CD14-positive monocyte (primary cell): Measurements from ENCODE around the gene ATXN7L1. TPM values are rescaled to one million over a fixed set of nuclear protein-coding genes. Genes with fewer than 3 reads are reported as not detected.

Experiments
- DNase-seq, 3 donors: peaks; one replicate each; pipeline ENCODE4 v3.0.0-alpha.2; 2011 to 2022
- H2AFZ ChIP-seq: 2 replicates; pipeline ENCODE4 v1.6.0; 2012; ENCODE audit warnings: mild to moderate bottlenecking, low read depth, low read length, inconsistent platforms; ENCODE audit not compliant: insufficient read depth, poor library complexity, severe bottlenecking
- H3K27ac ChIP-seq, 2 donors: 1 replicate in 1 of 2; 2 replicates in 1 of 2; pipeline ENCODE4 v1.5.1; 2012 to 2013; ENCODE audit warnings: low read length in 2 of 2, control low read depth in 1 of 2, inconsistent platforms in 1 of 2, low read depth in 1 of 2, mild to moderate bottlenecking in 1 of 2
- H3K27me3 ChIP-seq, 2 donors: one replicate each; pipeline versions ENCODE4 v1.6.0 to v1.6.1; 2011 to 2013; ENCODE audit warnings: low read length in 2 of 2; ENCODE audit not compliant: control insufficient read depth in 2 of 2, insufficient read depth in 2 of 2
- H3K36me3 ChIP-seq, 2 donors: replicated peaks in 1 of 2; 1 replicate in 1 of 2; 2 replicates in 1 of 2; pipeline versions ENCODE4 v1.5.1 to v1.6.1; 2012 to 2013; ENCODE audit warnings: low read length in 2 of 2, control low read depth in 1 of 2, inconsistent platforms in 1 of 2, mild to moderate bottlenecking in 1 of 2; ENCODE audit not compliant: insufficient read depth in 2 of 2, control insufficient read depth in 1 of 2
- H3K4me1 ChIP-seq, 2 donors: 1 replicate in 1 of 2; 2 replicates in 1 of 2; pipeline versions ENCODE4 v1.5.1 to v1.6.1; 2012 to 2013; ENCODE audit warnings: low read length in 2 of 2, control low read depth in 1 of 2, inconsistent platforms in 1 of 2, mild to moderate bottlenecking in 1 of 2, moderate library complexity in 1 of 2; ENCODE audit not compliant: insufficient read depth in 2 of 2, control insufficient read depth in 1 of 2
- H3K4me2 ChIP-seq: replicated peaks from 2 replicates; pipeline ENCODE3; 2012; ENCODE audit warnings: low read length, moderate library complexity, mild to moderate bottlenecking; ENCODE audit not compliant: poor library complexity, severe bottlenecking; ENCODE audit errors: extremely low read depth
- H3K4me3 ChIP-seq, 3 experiments: fragments of 200-600 bp in 1 of 3; sonication (generic) in 1 of 3; replicated peaks in 1 of 3; 1 replicate in 2 of 3; 2 replicates in 1 of 3; pipeline ENCODE4 v1.5.1; 2011 to 2013; ENCODE audit warnings: low read length in 3 of 3, mild to moderate bottlenecking in 3 of 3, control low read depth in 2 of 3, low read depth in 2 of 3, inconsistent platforms in 1 of 3, moderate library complexity in 1 of 3
- H3K79me2 ChIP-seq: 2 replicates; pipeline ENCODE4 v1.6.0; 2012; ENCODE audit warnings: mild to moderate bottlenecking, control low read depth, inconsistent platforms, low read length, moderate library complexity; ENCODE audit not compliant: insufficient read depth
- H3K9ac ChIP-seq: 2 replicates; pipeline ENCODE4 v1.6.0; 2017; ENCODE audit warnings: low read length, mild to moderate bottlenecking; ENCODE audit not compliant: insufficient read depth, poor library complexity, severe bottlenecking
- H3K9me3 ChIP-seq, 2 donors: replicated peaks in 1 of 2; 1 replicate in 1 of 2; 2 replicates in 1 of 2; pipeline versions ENCODE4 v1.5.1 to v1.6.1; 2012 to 2013; ENCODE audit warnings: low read length in 2 of 2, control low read depth in 1 of 2; ENCODE audit not compliant: control insufficient read depth in 1 of 2, insufficient read depth in 1 of 2
- H4K20me1 ChIP-seq: 2 replicates; pipeline ENCODE4 v1.6.0; 2012; ENCODE audit warnings: mild to moderate bottlenecking, low read length, control low read depth, moderate library complexity; ENCODE audit not compliant: insufficient read depth
- H3K27ac Mint-ChIP-seq, 7 donors: one replicate each; pipeline ENCODE4 v1.8.0; 2020; ENCODE audit warnings: mild to moderate bottlenecking in 7 of 7, mixed read lengths in 7 of 7, moderate library complexity in 6 of 7, inconsistent platforms in 2 of 7
- H3K27me3 Mint-ChIP-seq, 3 donors: one replicate each; pipeline ENCODE4 v1.8.0; 2021 to 2022; ENCODE audit warnings: low read depth in 3 of 3, mild to moderate bottlenecking in 3 of 3, mixed read lengths in 3 of 3, moderate library complexity in 3 of 3, inconsistent platforms in 1 of 3
- H3K36me3 Mint-ChIP-seq, 2 donors: one replicate each; pipeline ENCODE4 v1.8.0; 2020; ENCODE audit warnings: mixed read lengths in 2 of 2, inconsistent platforms in 1 of 2, mild to moderate bottlenecking in 1 of 2
- H3K4me1 Mint-ChIP-seq: one replicate; pipeline ENCODE4 v1.8.0; 2020; ENCODE audit warnings: mild to moderate bottlenecking, mixed read lengths
- H3K4me3 Mint-ChIP-seq, 2 donors: one replicate each; pipeline ENCODE4 v1.8.0; 2020; ENCODE audit warnings: mild to moderate bottlenecking in 2 of 2, mixed read lengths in 2 of 2, moderate library complexity in 1 of 2
- H3K9me3 Mint-ChIP-seq, 7 donors: one replicate each; pipeline ENCODE4 v1.8.0; 2020 to 2022; ENCODE audit warnings: mixed read lengths in 7 of 7, mild to moderate bottlenecking in 6 of 7, moderate library complexity in 6 of 7, inconsistent platforms in 2 of 7
- WGBS: methylation state at CpG from one replicate; pipeline ENCODE4 v1.1.5; 2013; ENCODE audit warnings: missing lambda C conversion rate; ENCODE audit not compliant: insufficient coverage; 5-methylcytosine and 5-hydroxymethylcytosine counted together
- intact Hi-C, 2 donors: fragments of 100-400 bp; cut with micrococcal nuclease; formaldehyde crosslinking; loops; one replicate each; pipeline versions ENCODE4 v1.15.0 to v1.15.1; 2023
- polyA plus RNA-seq, 3 donors: library from polyadenylated mRNA; depleted of rRNA in 1 of 3; unstranded in 2 of 3; stranded (reverse) in 1 of 3; fragments of 300-500 nt in 2 of 3; fragments of >200 nt in 1 of 3; fragmentation: Illumina TruSeq in 2 of 3; gene quantifications; 1 replicate in 2 of 3; 2 replicates in 1 of 3; pipeline ENCODE4 v1.2.3, GENCODE V29; 2012 to 2021
- TF ChIP-seq, protein P1 (sequence below): fragments of 200-600 bp; IDR thresholded peaks from one replicate; pipeline ENCODE4 v1.8.0; 2022; ENCODE audit warnings: antibody characterized with exemption, mild to moderate bottlenecking

The ATXN7L1 gene
- polyA plus RNA-seq, 3 donors = 4.5 to 12.2 (median 11.2) TPM

DNA sequence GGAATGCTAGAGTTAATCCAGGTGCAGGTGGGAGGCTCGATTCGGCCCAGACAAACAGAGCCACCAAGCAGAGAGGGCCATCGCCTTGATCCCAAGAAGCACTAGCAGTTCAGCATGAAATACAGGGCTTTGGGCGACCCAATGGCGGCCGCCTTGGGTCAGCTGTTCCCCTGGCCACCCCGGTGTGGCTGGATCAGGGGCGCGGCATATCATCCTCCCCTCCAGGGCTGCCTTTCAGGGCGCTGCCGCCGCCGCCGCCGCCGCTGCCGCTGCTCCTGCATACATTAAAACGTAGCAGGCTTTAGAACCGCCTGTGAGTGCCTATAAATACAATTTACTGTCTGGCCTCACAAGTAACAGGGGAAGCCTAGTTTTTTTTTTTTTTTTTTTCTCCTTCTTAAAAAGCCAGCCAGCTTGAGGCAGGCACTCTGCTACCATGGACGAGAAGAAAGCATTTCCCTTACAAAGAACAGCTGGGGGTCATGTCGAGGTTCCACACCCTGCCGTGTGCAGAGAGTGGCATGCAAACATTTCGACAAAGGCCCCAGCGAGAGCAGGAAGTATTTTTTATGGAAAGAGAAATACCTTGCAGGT lies 237.4 kb downstream of the ATXN7L1 start:
- Histone ChIP-seq H3K4me3 (no peak overlapping the region), H3K9me3 (no peaks in the 10 kb centered on the region), H2AFZ (no peak overlapping the region), H3K9ac (no peak overlapping the region), H3K4me1 (no peaks in the 10 kb centered on the region), H3K79me2 (peaks cover 7% of the 10 kb centered on the region), H3K27me3 (no peaks in the 10 kb centered on the region), H3K36me3 (peaks cover 97 to 100% of the 10 kb centered on the region in 2 donors), H3K27ac (no peak overlapping the region), H4K20me1 (peaks cover 2% of the 10 kb centered on the region), H3K4me2 (no peak overlapping the region)
- WGBS = 96% methylated on average over 10 of the region's 24 CpGs
- TF ChIP-seq, protein P1, sequence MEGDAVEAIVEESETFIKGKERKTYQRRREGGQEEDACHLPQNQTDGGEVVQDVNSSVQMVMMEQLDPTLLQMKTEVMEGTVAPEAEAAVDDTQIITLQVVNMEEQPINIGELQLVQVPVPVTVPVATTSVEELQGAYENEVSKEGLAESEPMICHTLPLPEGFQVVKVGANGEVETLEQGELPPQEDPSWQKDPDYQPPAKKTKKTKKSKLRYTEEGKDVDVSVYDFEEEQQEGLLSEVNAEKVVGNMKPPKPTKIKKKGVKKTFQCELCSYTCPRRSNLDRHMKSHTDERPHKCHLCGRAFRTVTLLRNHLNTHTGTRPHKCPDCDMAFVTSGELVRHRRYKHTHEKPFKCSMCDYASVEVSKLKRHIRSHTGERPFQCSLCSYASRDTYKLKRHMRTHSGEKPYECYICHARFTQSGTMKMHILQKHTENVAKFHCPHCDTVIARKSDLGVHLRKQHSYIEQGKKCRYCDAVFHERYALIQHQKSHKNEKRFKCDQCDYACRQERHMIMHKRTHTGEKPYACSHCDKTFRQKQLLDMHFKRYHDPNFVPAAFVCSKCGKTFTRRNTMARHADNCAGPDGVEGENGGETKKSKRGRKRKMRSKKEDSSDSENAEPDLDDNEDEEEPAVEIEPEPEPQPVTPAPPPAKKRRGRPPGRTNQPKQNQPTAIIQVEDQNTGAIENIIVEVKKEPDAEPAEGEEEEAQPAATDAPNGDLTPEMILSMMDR = no peak
- no peaks in the 10 kb centered on the region for H3K9me3 Mint-ChIP-seq
- no peaks in the 10 kb centered on the region for H3K27me3 Mint-ChIP-seq
- no peak overlapping the region for H3K4me3 Mint-ChIP-seq
- H3K4me1 Mint-ChIP-seq = no peaks in the 10 kb centered on the region
- no peak for DNase-seq
- H3K27ac Mint-ChIP-seq = no peak overlapping the region
- intact Hi-C loops = no loop called here
- H3K36me3 Mint-ChIP-seq = peaks cover 95 to 99% of the 10 kb centered on the region in 2 donors

DNA sequence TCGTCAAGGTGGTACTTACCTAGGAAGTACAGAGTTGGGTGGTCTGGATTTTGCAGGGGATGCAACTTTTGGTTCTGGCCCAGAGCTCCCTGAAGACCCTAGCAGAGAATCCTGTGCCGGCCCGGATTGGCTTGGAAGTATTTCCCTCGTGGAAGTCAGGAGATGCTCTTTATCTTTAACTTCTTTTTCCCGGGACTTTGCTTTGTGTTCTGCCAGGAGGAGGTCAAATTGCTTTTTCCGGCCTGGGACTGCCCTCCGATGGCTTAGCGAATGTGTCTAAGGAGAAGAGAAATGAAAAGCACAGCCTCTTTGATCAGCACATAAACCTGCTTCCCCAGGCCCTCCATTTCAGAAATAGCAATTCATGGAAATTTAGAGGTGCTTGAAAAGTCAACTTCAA lies 238.1 kb downstream of the ATXN7L1 start:
- intact Hi-C loops = no loop called here
- no peak overlapping the region for H3K9ac ChIP-seq
- H2AFZ ChIP-seq = no peak overlapping the region
- H3K79me2 ChIP-seq = peaks cover 1% of the 10 kb centered on the region
- H3K27ac ChIP-seq = no peak overlapping the region
- Mint-ChIP-seq H3K36me3 (peaks cover 97 to 100% of the 10 kb centered on the region in 2 donors), H3K27ac (no peak overlapping the region), H3K4me3 (no peak overlapping the region), H3K27me3 (no peaks in the 10 kb centered on the region), H3K4me1 (no peaks in the 10 kb centered on the region), H3K9me3 (no peaks in the 10 kb centered on the region)
- peaks cover 96 to 100% of the 10 kb centered on the region in 2 donors for H3K36me3 ChIP-seq
- WGBS = 100% methylated on average over 3 of the region's 8 CpGs
- no peaks in the 10 kb centered on the region for H4K20me1 ChIP-seq
- no peak for DNase-seq
- TF ChIP-seq, protein P1 = no peak
- H3K4me2 ChIP-seq = no peak overlapping the region
- no peaks in the 10 kb centered on the region for H3K9me3 ChIP-seq
- H3K4me3 ChIP-seq = no peak overlapping the region
- H3K4me1 ChIP-seq = no peaks in the 10 kb centered on the region
- H3K27me3 ChIP-seq = no peaks in the 10 kb centered on the region
